SJSA1 (cell line): Measurements from ENCODE around the gene CXorf66. TPM values are rescaled to one million over a fixed set of nuclear protein-coding genes. Genes with fewer than 3 reads are reported as not detected.
"Not testable (repeated sequence)": the region's sequence is repeated elsewhere in the genome, so short reads cannot be mapped to it uniquely, and the experiment has no call there.

Experiments
- DNase-seq, 2 experiments: peaks; one replicate each; pipeline ENCODE4 v3.0.0-alpha.2; 2015 to 2020; ENCODE audit warnings: low spot score in 2 of 2, low read depth in 1 of 2
- H3K27ac ChIP-seq: fragments of 250-450 bp; sonication (Bioruptor Pico); 2 replicates; pipeline ENCODE4 v1.5.1; 2020; ENCODE audit warnings: mild to moderate bottlenecking, moderate library complexity
- H3K27me3 ChIP-seq: fragments of 250-450 bp; sonication (Bioruptor Pico); replicated peaks from 2 replicates; pipeline ENCODE4 v1.5.1; 2020; ENCODE audit warnings: mild to moderate bottlenecking, moderate library complexity
- H3K36me3 ChIP-seq: fragments of 250-450 bp; sonication (Bioruptor Pico); 2 replicates; pipeline ENCODE4 v1.5.1; 2020; ENCODE audit warnings: mild to moderate bottlenecking
- H3K4me1 ChIP-seq: fragments of 250-450 bp; sonication (Bioruptor Pico); replicated peaks from 2 replicates; pipeline ENCODE4 v1.6.1; 2021; ENCODE audit warnings: mild to moderate bottlenecking
- H3K4me3 ChIP-seq: fragments of 250-450 bp; sonication (Bioruptor Pico); 2 replicates; pipeline ENCODE4 v1.5.1; 2020; ENCODE audit warnings: mild to moderate bottlenecking
- H3K9me3 ChIP-seq: fragments of 250-450 bp; sonication (Bioruptor Pico); replicated peaks from 2 replicates; pipeline ENCODE4 v1.5.1; 2020; ENCODE audit warnings: mild to moderate bottlenecking
- total RNA-seq: library from RNA; depleted of rRNA; stranded (reverse); fragments of >200 nt; shearing (Covaris generic); gene quantifications from 2 replicates; pipeline ENCODE4 v1.2.3, GENCODE V29; 2014

CXorf66 gene
- total RNA-seq, 1 experiment from 2014 or later: not detected

GRCh38 chrX:139933904-139934303, 31.4 kb downstream of the CXorf66 start:
- Histone ChIP-seq H3K27ac (peak overlapping the region; percentile 94), H3K36me3 (peaks cover 5% of the 10 kb centered on the region), H3K4me1 (peaks cover 3% of the 10 kb centered on the region; the same call in 1 of the 2 replicates), H3K27me3 (no peaks in the 10 kb centered on the region), H3K9me3 (no peaks in the 10 kb centered on the region), H3K4me3 (peak overlapping the region; percentile 91)
- DNase-seq: no peak

GRCh38 chrX:139932901-139933796, 32.2 kb downstream of the CXorf66 start, which contains the start of gene ATP11C:
TSS of gene ATP11C (minus strand) at chrX:139933053. CDS start at chrX:139932042, 1,011 bp downstream.
- peak within 1 kb of the TSS; percentile 94 for H3K27ac ChIP-seq
- H3K4me3 ChIP-seq: peak within 1 kb of the TSS; percentile 91
- H3K9me3 ChIP-seq: no peaks in the 10 kb centered on the region
- H3K4me1 ChIP-seq: peaks cover 3% of the 10 kb centered on the region; the same call in 1 of the 2 replicates
- no peaks in the 10 kb centered on the region for H3K27me3 ChIP-seq
- peak; percentile 76 to 83 for DNase-seq
- H3K36me3 ChIP-seq: peaks cover 5% of the 10 kb centered on the region

GRCh38 chrX:139932073-139932900, 33.0 kb downstream of the CXorf66 start:
- peak overlapping the region; percentile 91 for H3K4me3 ChIP-seq
- H3K4me1 ChIP-seq: peaks cover 3% of the 10 kb centered on the region; the same call in 1 of the 2 replicates
- peak; percentile 44 to 75 for DNase-seq
- H3K27ac ChIP-seq: peak overlapping the region; percentile 94
- no peaks in the 10 kb centered on the region for H3K9me3 ChIP-seq
- peaks cover 5% of the 10 kb centered on the region for H3K36me3 ChIP-seq
- H3K27me3 ChIP-seq: no peaks in the 10 kb centered on the region

GRCh38 chrX:139931646-139932072, 33.7 kb downstream of the CXorf66 start:
- peak in 1 of 2 experiments; percentile 29 for DNase-seq
- H3K4me1 ChIP-seq: peaks cover 3% of the 10 kb centered on the region; the same call in 1 of the 2 replicates
- peak overlapping the region; percentile 91 for H3K4me3 ChIP-seq
- no peaks in the 10 kb centered on the region for H3K9me3 ChIP-seq
- no peaks in the 10 kb centered on the region for H3K27me3 ChIP-seq
- H3K27ac ChIP-seq: no peak overlapping the region
- peaks cover 5% of the 10 kb centered on the region for H3K36me3 ChIP-seq

DNA sequence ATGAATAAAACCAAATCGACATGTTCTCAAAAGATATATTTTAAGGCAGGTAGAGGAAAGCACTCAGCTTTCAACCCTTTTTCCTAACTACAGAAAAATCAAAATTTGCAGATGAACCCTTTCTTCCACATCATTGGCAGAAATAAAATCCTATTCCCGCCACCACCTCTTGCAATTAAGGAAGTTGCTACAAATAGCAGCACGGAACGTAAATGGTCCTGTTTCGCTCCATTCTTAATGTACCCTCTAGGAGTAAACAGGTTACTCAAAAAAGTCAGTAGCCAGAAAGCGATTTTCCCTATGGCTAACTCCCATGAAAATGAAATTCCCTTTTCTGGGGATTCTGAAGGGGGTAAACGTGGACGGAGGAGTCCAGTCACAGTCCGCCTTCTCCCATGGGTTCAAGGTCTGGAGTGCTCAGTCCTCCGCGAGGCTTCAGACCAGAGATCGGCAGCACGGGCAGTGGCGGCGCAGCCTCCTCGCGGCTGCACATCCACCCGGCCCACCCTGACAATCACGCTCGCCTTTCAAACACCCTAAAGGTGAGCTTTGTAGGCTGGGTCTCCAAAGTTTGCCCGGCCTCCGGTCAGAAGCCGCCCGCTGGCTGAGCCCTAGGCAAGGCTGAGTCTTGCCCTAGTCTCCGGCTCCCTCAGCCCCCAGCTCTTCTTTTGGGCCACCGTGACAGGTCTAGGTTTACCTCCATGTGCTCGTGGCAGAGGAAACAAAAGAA, 34.2 kb downstream of the CXorf66 start:
- H3K27ac ChIP-seq: no peak overlapping the region

DNA sequence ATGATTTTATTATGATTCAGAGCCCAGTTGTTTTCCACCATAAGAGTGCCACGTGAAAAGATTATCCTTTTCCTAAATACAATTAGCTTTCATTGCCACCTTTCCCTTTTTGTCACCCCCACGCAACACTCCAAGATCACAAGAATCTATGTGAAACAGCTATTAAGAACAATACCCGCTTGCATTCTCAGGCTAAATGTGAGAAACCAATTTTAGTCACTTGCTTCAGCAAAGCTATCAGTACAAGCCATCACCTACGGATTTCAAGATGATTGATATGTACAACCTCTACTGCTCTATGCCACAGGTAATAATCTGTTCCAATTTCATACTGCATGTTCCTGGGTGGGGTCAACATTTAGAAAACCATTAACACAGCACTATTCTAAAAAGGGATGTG, 34.9 kb downstream of the CXorf66 start:
- Histone ChIP-seq H3K9me3 (no peaks in the 10 kb centered on the region), H3K27me3 (no peaks in the 10 kb centered on the region), H3K4me3 (peak overlapping the region; percentile 91), H3K36me3 (peaks cover 5% of the 10 kb centered on the region), H3K27ac (no peak overlapping the region), H3K4me1 (peaks cover 3% of the 10 kb centered on the region; the same call in 1 of the 2 replicates)
- no peak for DNase-seq

More for the DNA sequence above, 34.2 kb downstream of the CXorf66 start:
- Histone ChIP-seq H3K36me3 (peaks cover 5% of the 10 kb centered on the region), H3K4me3 (peak overlapping the region; percentile 91), H3K27me3 (no peaks in the 10 kb centered on the region), H3K9me3 (no peaks in the 10 kb centered on the region), H3K4me1 (peaks cover 3% of the 10 kb centered on the region; the same call in 1 of the 2 replicates)
- peak in 1 of 2 experiments; percentile 38 for DNase-seq

- no peak for DNase-seq
Observed at GRCh38 chrX:139929876-139930275, 35.4 kb downstream of the CXorf66 start.

DNA sequence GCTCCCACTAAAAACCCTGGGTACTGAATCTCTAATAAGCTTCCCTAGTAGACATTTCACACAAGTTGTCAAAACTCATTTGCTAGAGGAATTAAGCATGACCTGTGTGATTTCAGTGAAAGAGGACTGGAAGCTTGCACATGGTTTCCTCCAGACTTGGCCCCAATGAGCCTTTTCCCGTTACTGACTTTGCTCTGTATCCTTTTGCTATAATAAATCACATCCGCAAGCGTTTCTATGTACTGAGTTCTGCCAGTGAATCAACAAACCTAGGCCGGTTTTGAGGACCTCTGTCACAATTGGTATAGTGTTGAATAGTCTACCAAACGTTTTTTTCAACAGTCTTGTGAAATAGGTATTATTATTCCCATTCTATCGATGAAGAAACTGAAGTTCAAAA, 40.6 kb downstream of the CXorf66 start:
- H3K27ac ChIP-seq: no peak overlapping the region
- no peaks in the 10 kb centered on the region for H3K9me3 ChIP-seq
- H3K4me1 ChIP-seq: no peaks in the 10 kb centered on the region
- no peak overlapping the region for H3K4me3 ChIP-seq
- H3K27me3 ChIP-seq: no peaks in the 10 kb centered on the region
- DNase-seq: no peak
- no peaks in the 10 kb centered on the region for H3K36me3 ChIP-seq

More at GRCh38 chrX:139929876-139930275, 35.4 kb downstream of the CXorf66 start:
- Histone ChIP-seq H3K36me3 (peaks cover 5% of the 10 kb centered on the region), H3K9me3 (no peaks in the 10 kb centered on the region), H3K4me3 (no peak overlapping the region), H3K27ac (no peak overlapping the region), H3K4me1 (peaks cover 3% of the 10 kb centered on the region; the same call in 1 of the 2 replicates), H3K27me3 (no peaks in the 10 kb centered on the region)

- Histone ChIP-seq H3K4me1 (no peaks in the 10 kb centered on the region), H3K36me3 (no peaks in the 10 kb centered on the region), H3K4me3 (no peak overlapping the region), H3K27ac (no peak overlapping the region), H3K9me3 (no peaks in the 10 kb centered on the region), H3K27me3 (no peaks in the 10 kb centered on the region)
- DNase-seq: no peak
Observed at GRCh38 chrX:139924069-139924695, 41.1 kb downstream of the CXorf66 start.

- not testable (repeated sequence) for H3K4me1 ChIP-seq, H3K27me3 ChIP-seq, H3K4me3 ChIP-seq, H3K9me3 ChIP-seq, DNase-seq, H3K36me3 ChIP-seq, H3K27ac ChIP-seq
Observed at GRCh38 chrX:139921142-139921541, 44.2 kb downstream of the CXorf66 start.

DNA sequence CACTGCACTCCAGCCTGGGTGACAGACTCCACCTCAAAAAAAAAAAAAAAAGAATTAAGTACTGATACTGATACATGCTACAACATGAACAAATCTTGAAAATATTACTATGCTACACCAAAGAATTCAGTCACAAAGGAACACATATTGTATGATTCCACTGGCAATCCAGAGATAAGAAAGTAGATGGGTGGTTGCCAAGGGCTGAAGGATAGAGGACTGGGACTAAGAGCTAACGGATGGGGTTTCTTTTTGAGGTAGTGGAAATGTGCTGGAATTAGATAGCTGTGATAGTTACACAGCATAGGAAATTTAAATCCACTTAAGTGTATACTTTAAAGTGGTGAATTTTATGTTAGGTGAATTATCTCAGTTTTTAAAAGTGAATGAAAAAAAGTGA, 45.0 kb downstream of the CXorf66 start:
- no peak for DNase-seq
- no peaks in the 10 kb centered on the region for H3K27me3 ChIP-seq
- no peaks in the 10 kb centered on the region for H3K36me3 ChIP-seq
- no peaks in the 10 kb centered on the region for H3K4me1 ChIP-seq
- no peak overlapping the region for H3K4me3 ChIP-seq
- H3K27ac ChIP-seq: no peak overlapping the region
- no peaks in the 10 kb centered on the region for H3K9me3 ChIP-seq

DNA sequence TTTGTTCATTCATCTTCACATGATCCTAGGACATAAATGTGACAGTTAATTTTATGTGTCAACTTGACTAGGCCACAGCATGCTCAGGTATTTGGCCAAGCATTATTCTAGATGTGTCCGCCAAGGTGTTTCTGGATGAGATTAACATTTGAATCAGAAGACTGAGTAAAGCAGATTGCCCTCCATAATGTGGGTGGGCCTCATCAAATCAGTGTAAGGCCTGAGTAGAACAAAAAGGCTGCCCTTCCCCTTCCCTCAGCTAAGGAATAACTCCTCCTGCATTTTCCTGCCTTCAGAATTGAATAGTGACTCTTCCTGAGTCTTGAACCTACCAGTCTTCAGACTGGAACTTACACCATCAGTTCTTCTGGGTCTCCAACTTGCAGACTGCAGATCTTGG, 50.9 kb downstream of the CXorf66 start:
- H3K4me3 ChIP-seq: no peak overlapping the region
- DNase-seq: no peak
- H3K36me3 ChIP-seq: no peaks in the 10 kb centered on the region
- no peak overlapping the region for H3K27ac ChIP-seq
- H3K27me3 ChIP-seq: no peaks in the 10 kb centered on the region
- no peaks in the 10 kb centered on the region for H3K4me1 ChIP-seq
- H3K9me3 ChIP-seq: no peaks in the 10 kb centered on the region

DNA sequence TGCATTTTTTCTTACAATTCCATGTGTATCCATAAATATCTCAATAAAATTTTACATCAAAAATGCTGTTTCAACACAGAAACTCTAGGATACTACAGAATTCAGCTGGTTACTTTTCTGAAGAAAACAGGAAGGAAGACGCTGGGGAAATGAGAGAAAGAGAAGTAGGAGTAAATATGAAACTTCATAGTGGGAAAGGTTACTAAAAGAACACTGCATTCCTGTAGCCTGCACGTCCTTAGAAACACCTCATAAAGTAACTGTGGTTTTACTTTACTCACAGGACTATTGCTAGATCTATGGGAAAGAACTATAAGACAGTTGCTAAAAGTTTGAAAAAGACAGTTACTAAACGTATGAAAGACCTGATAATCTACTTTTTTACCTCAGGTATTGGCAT, 55.6 kb downstream of the CXorf66 start:
- Histone ChIP-seq H3K4me1 (peaks cover 12% of the 10 kb centered on the region), H3K36me3 (no peaks in the 10 kb centered on the region), H3K4me3 (no peak overlapping the region), H3K27ac (no peak overlapping the region), H3K9me3 (no peaks in the 10 kb centered on the region), H3K27me3 (no peaks in the 10 kb centered on the region)
- DNase-seq: no peak
